ENCODE results near the gene ORMDL2.

- no peak for TF ChIP-seq POLR2A (IDR thresholded peaks at IDR 0.05)
- no peak for TF ChIP-seq CTCF (IDR thresholded peaks at IDR 0.05)
Measured at GRCh38 chr12:55844961-55845360, 27.1 kb downstream of the ORMDL2 start.

All from thyroid gland (tissue), 4 donors.